ENCODE measurements around the gene RIPOR2. TPM values are rescaled to one million over a fixed set of nuclear protein-coding genes. Genes with fewer than 3 reads are reported as not detected.
"Not testable (repeated sequence)": the region's sequence is repeated elsewhere in the genome, so short reads cannot be mapped to it uniquely, and the experiment has no call there.

Gene RIPOR2
- total and polyA plus RNA-seq, 8 donors, result 2.0 to 19.3 (median 9.4) TPM; not detected in 1

- Histone ChIP-seq H3K27ac (peak overlapping the region in 1 of 5 donors; percentile 35), H3K36me3 (no peaks in the 10 kb centered on the region), H3K4me1 (peaks cover 22 to 74% (median 41%) of the 10 kb centered on the region in 4 donors), H3K4me3 (no peak overlapping the region), H3K27me3 (no peaks in the 10 kb centered on the region), H3K9me3 (no peaks in the 10 kb centered on the region)
- 13 to 50% (median 38%) methylated on average over 2 of the region's 2 CpGs for WGBS, 5 donors
- peak in 1 of 2 donors; percentile 58 for DNase-seq
- intact Hi-C loops (cut with DNase I; ENCODE audit: low total_unique reads), result no loop called here
- TF ChIP-seq POLR2AphosphoS5 (IDR thresholded peaks at IDR 0.05), result no peak
- no peak for TF ChIP-seq POLR2A (IDR thresholded peaks at IDR 0.05)
- TF ChIP-seq EP300 (IDR thresholded peaks at IDR 0.05), result no peak
- no peak for TF ChIP-seq CTCF (IDR thresholded peaks at IDR 0.05)
Measured at GRCh38 chr6:24930431-24930871, 5.3 kb downstream of the RIPOR2 start.

GRCh38 chr6:24929242-24929641 is 6.5 kb downstream of the RIPOR2 start:
- peaks cover 27 to 82% (median 43%) of the 10 kb centered on the region in 4 donors for H3K4me1 ChIP-seq
- DNase-seq, result no peak
- no peaks in the 10 kb centered on the region for H3K27me3 ChIP-seq
- TF ChIP-seq POLR2A (IDR thresholded peaks at IDR 0.05) (no peak), POLR2AphosphoS5 (IDR thresholded peaks at IDR 0.05) (no peak), CTCF (IDR thresholded peaks at IDR 0.05) (no peak), EP300 (IDR thresholded peaks at IDR 0.05) (no peak)
- WGBS, 5 donors, result 42 to 57% (median 44%) methylated on average over 1 of the region's 1 CpG
- no peak overlapping the region for H3K27ac ChIP-seq
- intact Hi-C loops (cut with DNase I; ENCODE audit: low total_unique reads), result no loop called here
- no peaks in the 10 kb centered on the region for H3K9me3 ChIP-seq
- H3K4me3 ChIP-seq, result no peak overlapping the region
- no peaks in the 10 kb centered on the region for H3K36me3 ChIP-seq

GRCh38 chr6:24927985-24928745 is 7.6 kb downstream of the RIPOR2 start:
- no peak for TF ChIP-seq CTCF (IDR thresholded peaks at IDR 0.05)
- TF ChIP-seq POLR2AphosphoS5 (IDR thresholded peaks at IDR 0.05), result no peak
- TF ChIP-seq EP300 (IDR thresholded peaks at IDR 0.05), result no peak
- no peak for TF ChIP-seq POLR2A (IDR thresholded peaks at IDR 0.05)
- Histone ChIP-seq H3K27me3 (no peaks in the 10 kb centered on the region), H3K9me3 (no peaks in the 10 kb centered on the region), H3K36me3 (no peaks in the 10 kb centered on the region), H3K27ac (no peak overlapping the region), H3K4me1 (peaks cover 27 to 79% (median 43%) of the 10 kb centered on the region in 4 donors), H3K4me3 (no peak overlapping the region)
- intact Hi-C loops (cut with DNase I; ENCODE audit: low total_unique reads), result no loop called here
- no peak for DNase-seq
- 59 to 74% (median 70%) methylated on average over 6 of the region's 6 CpGs for WGBS, 5 donors

GRCh38 chr6:24927277-24927955 is 8.3 kb downstream of the RIPOR2 start:
- no peak for DNase-seq
- Histone ChIP-seq H3K36me3 (no peaks in the 10 kb centered on the region), H3K4me1 (peaks cover 27 to 71% (median 39%) of the 10 kb centered on the region in 4 donors), H3K9me3 (no peaks in the 10 kb centered on the region), H3K4me3 (no peak overlapping the region), H3K27me3 (no peaks in the 10 kb centered on the region), H3K27ac (no peak overlapping the region)
- TF ChIP-seq CTCF (IDR thresholded peaks at IDR 0.05) (no peak), POLR2A (IDR thresholded peaks at IDR 0.05) (peak in 1 of 4 donors; percentile 77)
- whole genome bisulfite sequencing, 5 donors, result 89 to 97% (median 92%) methylated on average over 3 of the region's 3 CpGs
- intact Hi-C loops (cut with DNase I; ENCODE audit: low total_unique reads), result no loop called here

- H3K27ac ChIP-seq; DNase-seq; H3K27me3 ChIP-seq; intact Hi-C loops (cut with DNase I; ENCODE audit: low total_unique reads); H3K36me3 ChIP-seq; H3K4me3 ChIP-seq; H3K9me3 ChIP-seq: not testable (repeated sequence)
- peaks cover 25 to 63% (median 33%) of the 10 kb centered on the region in 4 donors for H3K4me1 ChIP-seq
- WGBS, 5 donors, result 58 to 85% (median 68%) methylated on average over 3 of the region's 3 CpGs
Measured at GRCh38 chr6:24926647-24927046, 9.1 kb downstream of the RIPOR2 start.

All from stomach (tissue), 9 donors.